Vagina (tissue), 2 donors: ENCODE results near the gene DMRTB1. TPM values are rescaled to one million over a fixed set of nuclear protein-coding genes. Genes with fewer than 3 reads are reported as not detected.

ENCODE experiments used
- DNase-seq, 2 donors: peaks; one replicate each; pipeline ENCODE4 v3.0.0-alpha.2; 2017; ENCODE audit errors: extremely low spot score in 2 of 2
- H3K27ac ChIP-seq: fragments of 200-600 bp; sonication (generic); one replicate; pipeline ENCODE4 v1.5.1; 2019
- H3K27me3 ChIP-seq: fragments of 200-600 bp; sonication (generic); one replicate; pipeline ENCODE4 v1.5.1; 2019
- H3K36me3 ChIP-seq, 2 donors: fragments of 200-600 bp; sonication (generic); one replicate each; pipeline ENCODE4 v1.5.1; 2017 to 2019
- H3K4me1 ChIP-seq: fragments of 200-600 bp; sonication (generic); one replicate; pipeline ENCODE4 v1.5.1; 2019
- H3K4me3 ChIP-seq, 2 donors: fragments of 200-600 bp; sonication (generic); 1 replicate in 1 of 2; 2 replicates in 1 of 2; pipeline ENCODE4 v1.5.1; 2016 to 2019
- H3K9me3 ChIP-seq: fragments of 200-600 bp; sonication (generic); one replicate; pipeline ENCODE4 v1.5.1; 2019
- POLR2A ChIP-seq, 2 donors: fragments of 450-650 bp; IDR thresholded peaks; one replicate each; pipeline ENCODE4 v1.6.1; 2017; ENCODE audit warnings: antibody characterized with exemption in 2 of 2, mild to moderate bottlenecking in 2 of 2, moderate library complexity in 2 of 2
- POLR2AphosphoS5 ChIP-seq, 2 donors: sonication (generic); formaldehyde crosslinking; IDR thresholded peaks; one replicate each; pipeline ENCODE4 v1.9.0; 2017; ENCODE audit warnings: antibody characterized with exemption in 2 of 2, mild to moderate bottlenecking in 2 of 2, low read depth in 1 of 2; ENCODE audit not compliant: insufficient read depth in 1 of 2
- intact Hi-C: fragments of 100-400 bp; cut with DNase I; formaldehyde crosslinking; loops from one replicate; pipeline ENCODE4 v1.15.1; 2023
- total RNA-seq: library from RNA; depleted of rRNA; stranded (reverse); fragments of >200 nt; gene quantifications from one replicate; pipeline ENCODE4 v1.2.3, GENCODE V29; 2016
- TF ChIP-seq, protein P1 (sequence below), 3 experiments: fragments of 450-650 bp in 2 of 3; fragments of 200-600 bp in 1 of 3; sonication (generic) in 1 of 3; IDR thresholded peaks; one replicate each; pipeline ENCODE4 v1.5.1; 2017 to 2019; ENCODE audit warnings: antibody characterized with exemption in 3 of 3, mild to moderate bottlenecking in 2 of 3, moderate library complexity in 2 of 3

DMRTB1 gene
- total RNA-seq, 1 donor from 2014 or later = not detected

DNA sequence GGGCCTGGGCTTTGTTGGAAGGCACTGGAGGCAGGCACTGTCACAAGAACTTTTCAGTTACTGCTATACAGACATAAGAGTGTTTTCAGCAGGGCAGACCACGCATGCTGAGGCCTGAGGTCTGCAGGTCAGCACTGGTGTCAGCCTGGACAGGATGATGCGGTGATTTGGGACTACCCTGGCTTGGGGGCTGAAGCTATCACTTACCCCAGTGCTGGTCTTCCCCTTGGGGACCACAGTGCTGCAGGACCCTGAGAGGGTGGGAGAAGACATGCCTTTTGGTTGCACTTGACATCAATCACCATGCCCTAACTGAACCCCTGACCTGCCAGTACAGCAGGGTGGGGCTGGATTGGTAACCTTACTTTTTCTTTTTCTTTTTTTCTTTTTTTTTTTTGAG, 9.2 kb downstream of the DMRTB1 start:
- Histone ChIP-seq H3K27ac (no peak overlapping the region), H3K9me3 (no peaks in the 10 kb centered on the region), H3K36me3 (no peaks in the 10 kb centered on the region), H3K4me3 (no peak overlapping the region), H3K27me3 (no peaks in the 10 kb centered on the region), H3K4me1 (peaks cover 7% of the 10 kb centered on the region)
- peak in 1 of 2 donors; percentile 77 for DNase-seq
- intact Hi-C loops = no loop called here
- TF ChIP-seq, protein P1, sequence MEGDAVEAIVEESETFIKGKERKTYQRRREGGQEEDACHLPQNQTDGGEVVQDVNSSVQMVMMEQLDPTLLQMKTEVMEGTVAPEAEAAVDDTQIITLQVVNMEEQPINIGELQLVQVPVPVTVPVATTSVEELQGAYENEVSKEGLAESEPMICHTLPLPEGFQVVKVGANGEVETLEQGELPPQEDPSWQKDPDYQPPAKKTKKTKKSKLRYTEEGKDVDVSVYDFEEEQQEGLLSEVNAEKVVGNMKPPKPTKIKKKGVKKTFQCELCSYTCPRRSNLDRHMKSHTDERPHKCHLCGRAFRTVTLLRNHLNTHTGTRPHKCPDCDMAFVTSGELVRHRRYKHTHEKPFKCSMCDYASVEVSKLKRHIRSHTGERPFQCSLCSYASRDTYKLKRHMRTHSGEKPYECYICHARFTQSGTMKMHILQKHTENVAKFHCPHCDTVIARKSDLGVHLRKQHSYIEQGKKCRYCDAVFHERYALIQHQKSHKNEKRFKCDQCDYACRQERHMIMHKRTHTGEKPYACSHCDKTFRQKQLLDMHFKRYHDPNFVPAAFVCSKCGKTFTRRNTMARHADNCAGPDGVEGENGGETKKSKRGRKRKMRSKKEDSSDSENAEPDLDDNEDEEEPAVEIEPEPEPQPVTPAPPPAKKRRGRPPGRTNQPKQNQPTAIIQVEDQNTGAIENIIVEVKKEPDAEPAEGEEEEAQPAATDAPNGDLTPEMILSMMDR (IDR thresholded peaks at IDR 0.05) = no peak
- TF ChIP-seq POLR2A (IDR thresholded peaks at IDR 0.05) = no peak
- TF ChIP-seq POLR2AphosphoS5 (IDR thresholded peaks at IDR 0.05; ENCODE audit: insufficient read depth in 1 of 2, low read depth in 1 of 2) = no peak

DNA sequence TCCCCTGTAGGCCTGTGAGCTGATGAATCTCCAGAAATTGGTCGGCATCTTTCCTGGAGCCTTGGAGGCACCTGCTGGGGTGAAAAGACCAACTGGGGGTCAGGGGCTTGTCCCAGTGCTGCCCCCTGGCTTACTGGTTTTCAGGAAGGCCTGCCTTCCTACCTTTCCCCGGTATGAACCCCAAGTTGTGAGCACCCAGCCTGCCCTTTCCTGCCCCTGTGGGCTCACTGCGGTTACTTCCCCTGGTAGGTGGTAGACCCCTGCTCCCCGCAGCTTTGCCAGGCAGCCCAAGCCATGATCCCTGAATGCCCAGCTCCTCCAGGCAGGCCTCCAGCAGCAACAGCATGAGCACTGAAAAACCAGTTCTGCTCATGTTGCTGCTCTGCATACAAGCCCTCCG, 10.2 kb downstream of the DMRTB1 start:
- DNase-seq = peak in 1 of 2 donors; percentile 72
- no peak overlapping the region for H3K27ac ChIP-seq
- intact Hi-C loops = no loop called here

DNA sequence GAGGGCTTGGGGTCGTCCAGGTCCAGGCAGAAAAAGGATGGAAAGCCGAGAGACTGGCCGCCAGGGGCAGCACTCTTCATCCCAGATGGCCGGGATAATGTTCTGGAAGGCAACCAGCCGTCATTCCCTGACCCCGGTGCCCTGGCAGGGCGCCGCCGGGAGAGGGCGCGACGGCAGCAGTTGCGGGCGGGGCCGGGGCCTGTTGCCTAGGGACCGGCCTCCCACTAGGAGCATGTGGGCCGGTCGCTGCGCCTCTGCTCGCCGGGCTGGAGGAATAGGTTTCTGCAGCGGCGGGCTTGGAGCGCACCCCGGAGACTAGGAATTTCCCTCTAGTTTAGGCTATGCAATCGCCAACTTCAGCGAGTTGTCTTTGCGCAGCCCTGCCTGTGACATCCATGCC, 11.0 kb downstream of the DMRTB1 start:
- no peaks in the 10 kb centered on the region for H3K36me3 ChIP-seq
- DNase-seq = peak in 1 of 2 donors; percentile 52
- peaks cover 7% of the 10 kb centered on the region for H3K4me1 ChIP-seq
- H3K9me3 ChIP-seq = no peaks in the 10 kb centered on the region
- H3K27me3 ChIP-seq = no peaks in the 10 kb centered on the region
- intact Hi-C loops = no loop called here
- TF ChIP-seq POLR2A (IDR thresholded peaks at IDR 0.05) = no peak
- TF ChIP-seq, protein P1 (IDR thresholded peaks at IDR 0.05) = peak; percentile 18 to 47 (median 36)
- TF ChIP-seq POLR2AphosphoS5 (IDR thresholded peaks at IDR 0.05; ENCODE audit: insufficient read depth in 1 of 2, low read depth in 1 of 2) = no peak
- no peak overlapping the region for H3K4me3 ChIP-seq
- H3K27ac ChIP-seq = no peak overlapping the region

More for the DNA sequence above, 10.2 kb downstream of the DMRTB1 start:
- Histone ChIP-seq H3K27me3 (no peaks in the 10 kb centered on the region), H3K4me1 (peaks cover 7% of the 10 kb centered on the region), H3K9me3 (no peaks in the 10 kb centered on the region), H3K36me3 (no peaks in the 10 kb centered on the region), H3K4me3 (no peak overlapping the region)
- no peak for TF ChIP-seq POLR2A (IDR thresholded peaks at IDR 0.05)
- TF ChIP-seq POLR2AphosphoS5 (IDR thresholded peaks at IDR 0.05; ENCODE audit: insufficient read depth in 1 of 2, low read depth in 1 of 2) = no peak
- TF ChIP-seq, protein P1 (IDR thresholded peaks at IDR 0.05) = no peak

DNA sequence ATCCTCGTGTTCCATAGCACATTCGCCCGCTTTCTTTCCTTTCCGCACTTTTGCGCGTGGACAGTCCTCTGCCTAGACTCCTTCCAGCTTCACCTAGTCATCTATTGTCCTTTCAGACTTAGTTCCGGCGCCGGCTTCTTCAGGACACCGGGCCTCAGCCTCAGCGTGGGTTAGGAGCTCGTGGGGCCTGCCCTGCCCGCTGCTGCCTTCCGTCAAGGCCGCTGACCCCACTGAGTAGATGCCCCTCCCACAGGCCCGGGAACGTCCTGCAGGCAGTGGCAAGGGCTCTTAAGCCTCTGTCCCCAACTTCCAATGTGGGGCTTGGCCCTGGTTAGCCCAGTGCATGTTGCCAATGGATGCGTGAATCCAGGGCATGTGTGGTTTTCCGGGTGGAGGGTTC, 11.4 kb downstream of the DMRTB1 start:
- Histone ChIP-seq H3K4me1 (peaks cover 7% of the 10 kb centered on the region), H3K36me3 (no peaks in the 10 kb centered on the region), H3K9me3 (no peaks in the 10 kb centered on the region), H3K27ac (no peak overlapping the region), H3K4me3 (no peak overlapping the region), H3K27me3 (no peaks in the 10 kb centered on the region)
- no peak for TF ChIP-seq POLR2A (IDR thresholded peaks at IDR 0.05)
- intact Hi-C loops = no loop called here
- peak in 1 of 2 donors; percentile 49 for DNase-seq

DNA sequence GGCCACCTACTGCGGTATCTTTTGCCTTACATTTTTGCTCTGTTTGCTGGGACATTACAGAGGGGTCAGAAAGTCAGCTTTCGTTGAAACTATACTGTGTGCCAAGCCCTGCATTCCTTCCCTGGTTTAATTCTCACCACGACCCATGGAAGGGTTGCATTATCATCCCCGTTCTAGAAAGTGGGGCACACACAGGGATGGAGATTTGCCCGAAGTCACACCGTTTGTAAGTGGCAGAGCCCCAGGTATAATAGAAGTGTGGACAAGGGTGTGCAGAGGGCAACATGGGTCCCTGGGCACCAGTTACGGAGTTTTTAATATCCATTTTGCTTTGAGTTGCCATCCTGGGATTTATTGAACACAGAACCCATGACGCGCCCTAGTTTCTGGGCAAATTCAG, 11.8 kb downstream of the DMRTB1 start:
- intact Hi-C loops = no loop called here
- no peak for TF ChIP-seq POLR2AphosphoS5 (IDR thresholded peaks at IDR 0.05; ENCODE audit: insufficient read depth in 1 of 2, low read depth in 1 of 2)
- TF ChIP-seq, protein P1 (IDR thresholded peaks at IDR 0.05) = no peak
- no peak for TF ChIP-seq POLR2A (IDR thresholded peaks at IDR 0.05)
- no peaks in the 10 kb centered on the region for H3K36me3 ChIP-seq

More for the DNA sequence above, 11.8 kb downstream of the DMRTB1 start:
- peak in 1 of 2 donors; percentile 79 for DNase-seq
- Histone ChIP-seq H3K4me1 (peaks cover 7% of the 10 kb centered on the region), H3K4me3 (no peak overlapping the region), H3K9me3 (no peaks in the 10 kb centered on the region), H3K27me3 (no peaks in the 10 kb centered on the region), H3K27ac (no peak overlapping the region)
